HEK293 (cell line): ENCODE results near the gene TSPAN1.

ENCODE experiments used
- BCL11B ChIP-seq: fragments of 450-650 bp; formaldehyde crosslinking; IDR thresholded peaks from 2 replicates; pipeline ENCODE4 v1.5.1; 2016; ENCODE audit warnings: low read depth, missing biosample characterization, missing genetic modification characterization
- KLF1 ChIP-seq: fragments of 450-650 bp; formaldehyde crosslinking; IDR thresholded peaks from 2 replicates; pipeline ENCODE4 v1.5.1; 2016; ENCODE audit warnings: missing biosample characterization, missing genetic modification characterization
- KLF9 ChIP-seq: fragments of 450-650 bp; formaldehyde crosslinking; IDR thresholded peaks from 2 replicates; pipeline ENCODE4 v1.5.1; 2016; ENCODE audit warnings: missing biosample characterization, missing genetic modification characterization, low read depth
- SETDB1 ChIP-seq: IDR thresholded peaks from one replicate; pipeline ENCODE4 v1.6.1; 2017; ENCODE audit warnings: mild to moderate bottlenecking, low read length, moderate library complexity, mixed read lengths; ENCODE audit not compliant: insufficient read length
- SP3 ChIP-seq: fragments of 450-650 bp; formaldehyde crosslinking; IDR thresholded peaks from 2 replicates; pipeline ENCODE4 v1.5.1; 2016; ENCODE audit warnings: missing biosample characterization, missing genetic modification characterization
- YY2 ChIP-seq: fragments of 450-650 bp; formaldehyde crosslinking; IDR thresholded peaks from 2 replicates; pipeline ENCODE4 v1.5.1; 2016; ENCODE audit warnings: missing biosample characterization, missing genetic modification characterization
- ZBTB48 ChIP-seq: fragments of 450-650 bp; formaldehyde crosslinking; IDR thresholded peaks from 2 replicates; pipeline ENCODE4 v1.5.1; 2016; ENCODE audit warnings: missing biosample characterization, missing genetic modification characterization
- ZNF112 ChIP-seq: fragments of 450-650 bp; formaldehyde crosslinking; IDR thresholded peaks from 2 replicates; pipeline ENCODE4 v1.5.0; 2017; ENCODE audit warnings: missing biosample characterization, missing genetic modification characterization
- ZNF121 ChIP-seq: fragments of 450-650 bp; formaldehyde crosslinking; IDR thresholded peaks from 2 replicates; pipeline ENCODE4 v1.5.1; 2016; ENCODE audit warnings: missing biosample characterization, missing genetic modification characterization
- ZNF239 ChIP-seq: fragments of 450-650 bp; formaldehyde crosslinking; IDR thresholded peaks from 2 replicates; pipeline ENCODE4 v1.5.1; 2016; ENCODE audit warnings: missing biosample characterization, missing genetic modification characterization
- ZNF302 ChIP-seq: fragments of 450-650 bp; formaldehyde crosslinking; IDR thresholded peaks from 2 replicates; pipeline ENCODE4 v1.5.1; 2016; ENCODE audit warnings: missing biosample characterization, missing genetic modification characterization, low read depth
- ZNF341 ChIP-seq: fragments of 450-650 bp; formaldehyde crosslinking; IDR thresholded peaks from 2 replicates; pipeline ENCODE4; 2016; ENCODE audit warnings: low read depth, missing biosample characterization, missing genetic modification characterization
- ZNF366 ChIP-seq: fragments of 450-650 bp; formaldehyde crosslinking; conservative IDR thresholded peaks from 2 replicates; pipeline ENCODE4 v1.5.1; 2016; ENCODE audit warnings: missing biosample characterization, missing genetic modification characterization
- ZNF37A ChIP-seq: fragments of 450-650 bp; IDR thresholded peaks from 2 replicates; pipeline ENCODE4 v1.5.1; 2018; ENCODE audit warnings: missing biosample characterization, missing genetic modification characterization
- ZNF398 ChIP-seq: fragments of 450-650 bp; formaldehyde crosslinking; IDR thresholded peaks from 2 replicates; pipeline ENCODE4 v1.5.1; 2017; ENCODE audit warnings: missing biosample characterization, missing genetic modification characterization
- ZNF449 ChIP-seq: fragments of 450-650 bp; formaldehyde crosslinking; IDR thresholded peaks from 2 replicates; pipeline ENCODE4 v1.5.1; 2017; ENCODE audit warnings: missing biosample characterization, mild to moderate bottlenecking, missing genetic modification characterization, moderate library complexity
- ZNF621 ChIP-seq: fragments of 450-650 bp; formaldehyde crosslinking; IDR thresholded peaks from 2 replicates; pipeline ENCODE4 v1.5.1; 2017; ENCODE audit warnings: missing biosample characterization, missing genetic modification characterization
- ZNF792 ChIP-seq: fragments of 450-650 bp; formaldehyde crosslinking; IDR thresholded peaks from 2 replicates; pipeline ENCODE4 v1.5.1; 2016; ENCODE audit warnings: missing biosample characterization, missing genetic modification characterization
- ZNF837 ChIP-seq: fragments of 450-650 bp; formaldehyde crosslinking; IDR thresholded peaks from 2 replicates; pipeline ENCODE4 v1.5.1; 2016; ENCODE audit warnings: missing biosample characterization, missing genetic modification characterization
- ZNF843 ChIP-seq: fragments of 450-650 bp; formaldehyde crosslinking; IDR thresholded peaks from 2 replicates; pipeline ENCODE4 v1.5.1; 2016; ENCODE audit warnings: missing biosample characterization, missing genetic modification characterization
- ZSCAN30 ChIP-seq: fragments of 450-650 bp; IDR thresholded peaks from 2 replicates; pipeline ENCODE4 v1.5.1; 2018; ENCODE audit warnings: missing biosample characterization, mild to moderate bottlenecking, missing genetic modification characterization, moderate library complexity
- ZXDB ChIP-seq: fragments of 450-650 bp; formaldehyde crosslinking; IDR thresholded peaks from 2 replicates; pipeline ENCODE4 v1.5.1; 2016; ENCODE audit warnings: missing biosample characterization, missing genetic modification characterization
- TF ChIP-seq, protein P1 (sequence below): fragments of 450-650 bp; formaldehyde crosslinking; IDR thresholded peaks from 2 replicates; pipeline ENCODE4 v1.5.1; 2017; ENCODE audit warnings: missing biosample characterization, missing genetic modification characterization
- TF ChIP-seq, protein P2 (sequence below): fragments of 450-650 bp; formaldehyde crosslinking; IDR thresholded peaks from 2 replicates; pipeline ENCODE4 v1.5.1; 2016; ENCODE audit warnings: missing biosample characterization, missing genetic modification characterization
- TF ChIP-seq, protein P3 (sequence below): IDR thresholded peaks from 2 replicates; pipeline ENCODE4 v1.6.1; 2011; ENCODE audit warnings: mild to moderate bottlenecking, low read depth, low read length, borderline replicate concordance
- TF ChIP-seq, protein P4 (sequence below): fragments of 450-650 bp; formaldehyde crosslinking; IDR thresholded peaks from 2 replicates; pipeline ENCODE4 v1.5.1; 2016; ENCODE audit warnings: missing biosample characterization, missing genetic modification characterization

Gene TSPAN1

GRCh38 chr1:46197964-46198811 is 23.3 kb downstream of the TSPAN1 start, which contains the start of gene POMGNT1 (continued):
- TF ChIP-seq SETDB1 (no peak), ZNF341 (tag by site-specific recombination) (no peak), ZNF837 (tag by site-specific recombination) (0 out of 2 replicates have a peak, but pooled peaks have one; percentile 48), YY2 (tag by site-specific recombination) (no peak), BCL11B (peak; percentile 27; the same call in 1 of the 2 replicates), ZNF37A (tag by site-specific recombination) (no peak), ZNF239 (tag by site-specific recombination) (no peak), ZNF366 (tag by site-specific recombination) (no peak), ZNF112 (tag by site-specific recombination) (no peak), ZNF121 (0 out of 2 replicates have a peak, but pooled peaks have one; percentile 17), SP3 (tag by site-specific recombination) (peak; percentile 56; the same call in 1 of the 2 replicates), ZNF843 (tag by site-specific recombination) (peak; percentile 33; the same call in 1 of the 2 replicates), KLF1 (tag by site-specific recombination) (peak; percentile 25; the same call in 1 of the 2 replicates), ZNF398 (tag by site-specific recombination) (0 out of 2 replicates have a peak, but pooled peaks have one; percentile 3), ZXDB (tag by site-specific recombination) (peak; percentile 39; the same call in 1 of the 2 replicates), ZSCAN30 (tag by site-specific recombination) (0 out of 2 replicates have a peak, but pooled peaks have one; percentile 10), KLF9 (tag by site-specific recombination) (peak; percentile 35; the same call in 1 of the 2 replicates), ZNF621 (tag by site-specific recombination) (no peak), ZNF302 (tag by site-specific recombination) (no peak), ZBTB48 (peak; percentile 61; the same call in 1 of the 2 replicates), ZNF792 (tag by site-specific recombination) (0 out of 2 replicates have a peak, but pooled peaks have one; percentile 10), ZNF449 (tag by site-specific recombination) (no peak)
- TF ChIP-seq, protein P1, sequence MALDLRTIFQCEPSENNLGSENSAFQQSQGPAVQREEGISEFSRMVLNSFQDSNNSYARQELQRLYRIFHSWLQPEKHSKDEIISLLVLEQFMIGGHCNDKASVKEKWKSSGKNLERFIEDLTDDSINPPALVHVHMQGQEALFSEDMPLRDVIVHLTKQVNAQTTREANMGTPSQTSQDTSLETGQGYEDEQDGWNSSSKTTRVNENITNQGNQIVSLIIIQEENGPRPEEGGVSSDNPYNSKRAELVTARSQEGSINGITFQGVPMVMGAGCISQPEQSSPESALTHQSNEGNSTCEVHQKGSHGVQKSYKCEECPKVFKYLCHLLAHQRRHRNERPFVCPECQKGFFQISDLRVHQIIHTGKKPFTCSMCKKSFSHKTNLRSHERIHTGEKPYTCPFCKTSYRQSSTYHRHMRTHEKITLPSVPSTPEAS (tag by site-specific recombination), result no peak
- TF ChIP-seq, protein P2, sequence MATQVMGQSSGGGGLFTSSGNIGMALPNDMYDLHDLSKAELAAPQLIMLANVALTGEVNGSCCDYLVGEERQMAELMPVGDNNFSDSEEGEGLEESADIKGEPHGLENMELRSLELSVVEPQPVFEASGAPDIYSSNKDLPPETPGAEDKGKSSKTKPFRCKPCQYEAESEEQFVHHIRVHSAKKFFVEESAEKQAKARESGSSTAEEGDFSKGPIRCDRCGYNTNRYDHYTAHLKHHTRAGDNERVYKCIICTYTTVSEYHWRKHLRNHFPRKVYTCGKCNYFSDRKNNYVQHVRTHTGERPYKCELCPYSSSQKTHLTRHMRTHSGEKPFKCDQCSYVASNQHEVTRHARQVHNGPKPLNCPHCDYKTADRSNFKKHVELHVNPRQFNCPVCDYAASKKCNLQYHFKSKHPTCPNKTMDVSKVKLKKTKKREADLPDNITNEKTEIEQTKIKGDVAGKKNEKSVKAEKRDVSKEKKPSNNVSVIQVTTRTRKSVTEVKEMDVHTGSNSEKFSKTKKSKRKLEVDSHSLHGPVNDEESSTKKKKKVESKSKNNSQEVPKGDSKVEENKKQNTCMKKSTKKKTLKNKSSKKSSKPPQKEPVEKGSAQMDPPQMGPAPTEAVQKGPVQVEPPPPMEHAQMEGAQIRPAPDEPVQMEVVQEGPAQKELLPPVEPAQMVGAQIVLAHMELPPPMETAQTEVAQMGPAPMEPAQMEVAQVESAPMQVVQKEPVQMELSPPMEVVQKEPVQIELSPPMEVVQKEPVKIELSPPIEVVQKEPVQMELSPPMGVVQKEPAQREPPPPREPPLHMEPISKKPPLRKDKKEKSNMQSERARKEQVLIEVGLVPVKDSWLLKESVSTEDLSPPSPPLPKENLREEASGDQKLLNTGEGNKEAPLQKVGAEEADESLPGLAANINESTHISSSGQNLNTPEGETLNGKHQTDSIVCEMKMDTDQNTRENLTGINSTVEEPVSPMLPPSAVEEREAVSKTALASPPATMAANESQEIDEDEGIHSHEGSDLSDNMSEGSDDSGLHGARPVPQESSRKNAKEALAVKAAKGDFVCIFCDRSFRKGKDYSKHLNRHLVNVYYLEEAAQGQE, result no peak; the same call in none of the 2 replicates
- TF ChIP-seq, protein P3, sequence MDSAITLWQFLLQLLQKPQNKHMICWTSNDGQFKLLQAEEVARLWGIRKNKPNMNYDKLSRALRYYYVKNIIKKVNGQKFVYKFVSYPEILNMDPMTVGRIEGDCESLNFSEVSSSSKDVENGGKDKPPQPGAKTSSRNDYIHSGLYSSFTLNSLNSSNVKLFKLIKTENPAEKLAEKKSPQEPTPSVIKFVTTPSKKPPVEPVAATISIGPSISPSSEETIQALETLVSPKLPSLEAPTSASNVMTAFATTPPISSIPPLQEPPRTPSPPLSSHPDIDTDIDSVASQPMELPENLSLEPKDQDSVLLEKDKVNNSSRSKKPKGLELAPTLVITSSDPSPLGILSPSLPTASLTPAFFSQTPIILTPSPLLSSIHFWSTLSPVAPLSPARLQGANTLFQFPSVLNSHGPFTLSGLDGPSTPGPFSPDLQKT, result peak; percentile 24; the same call in 1 of the 2 replicates
- TF ChIP-seq, protein P4, sequence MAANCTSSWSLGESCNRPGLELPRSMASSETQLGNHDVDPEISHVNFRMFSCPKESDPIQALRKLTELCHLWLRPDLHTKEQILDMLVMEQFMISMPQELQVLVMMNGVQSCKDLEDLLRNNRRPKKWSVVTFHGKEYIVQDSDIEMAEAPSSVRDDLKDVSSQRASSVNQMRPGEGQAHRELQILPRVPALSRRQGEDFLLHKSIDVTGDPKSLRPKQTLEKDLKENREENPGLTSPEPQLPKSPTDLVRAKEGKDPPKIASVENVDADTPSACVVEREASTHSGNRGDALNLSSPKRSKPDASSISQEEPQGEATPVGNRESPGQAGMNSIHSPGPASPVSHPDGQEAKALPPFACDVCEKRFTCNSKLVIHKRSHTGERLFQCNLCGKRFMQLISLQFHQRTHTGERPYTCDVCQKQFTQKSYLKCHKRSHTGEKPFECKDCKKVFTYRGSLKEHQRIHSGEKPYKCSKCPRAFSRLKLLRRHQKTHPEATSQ (tag by site-specific recombination), result no peak
